ENCODE data around the gene XRCC1.

DNA sequence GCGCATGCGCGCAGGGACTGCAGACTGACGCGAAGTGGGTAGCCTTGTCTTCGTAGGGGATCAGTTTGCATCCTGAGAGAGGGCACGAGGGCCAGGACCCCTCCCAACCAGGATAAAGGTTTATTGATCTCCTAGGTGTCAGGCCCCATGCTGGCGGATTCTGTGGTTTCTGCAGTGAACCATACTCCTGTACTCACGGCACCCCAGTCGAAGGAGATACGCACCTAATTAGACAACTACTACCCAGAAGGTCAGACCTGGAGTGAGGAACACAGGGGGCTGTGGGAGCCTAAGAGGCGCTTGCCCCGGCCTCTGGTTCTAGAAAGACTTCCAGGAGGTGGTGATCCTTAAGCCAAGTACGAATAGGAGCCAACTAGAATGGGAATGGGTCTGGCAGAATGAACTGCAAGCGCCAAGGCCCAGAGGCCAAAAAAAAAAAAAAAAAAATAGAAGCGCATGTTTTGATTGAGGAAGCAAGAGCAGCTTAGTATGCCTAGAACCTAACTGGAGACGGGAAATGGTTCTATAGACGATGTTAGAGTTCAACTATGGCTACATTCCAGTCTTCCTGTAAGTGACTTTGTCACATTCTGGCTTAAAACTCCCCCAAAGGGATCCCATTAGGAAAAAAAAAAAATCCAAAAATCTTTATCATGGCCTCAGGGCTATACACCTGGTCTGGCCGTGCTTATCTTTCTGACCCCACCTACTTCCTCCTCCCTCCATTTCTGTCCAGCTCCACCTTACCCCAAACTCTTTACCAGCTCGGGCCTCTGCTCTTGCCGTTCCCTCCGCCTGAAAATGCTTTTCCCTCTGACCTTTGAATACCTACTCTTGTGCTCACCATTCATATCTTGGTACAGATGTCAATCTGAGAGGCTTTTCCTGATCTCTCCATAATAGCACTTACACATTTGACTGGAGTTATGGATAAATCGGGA, 45.0 kb upstream of the XRCC1 start:
- TF ChIP-seq EZH2 (IDR thresholded peaks at IDR 0.05; ENCODE audit: low read depth, unreplicated experiment) (no peak), EZH2phosphoT487 (IDR thresholded peaks at IDR 0.05; ENCODE audit: unreplicated experiment) (no peak), ZNF331 (CRISPR knock-in tag; IDR thresholded peaks at IDR 0.05; ENCODE audit: low read depth) (no peak), JUNB (IDR thresholded peaks at IDR 0.05; ENCODE audit: unreplicated experiment) (no peak), CREB1 (CRISPR knock-in tag; IDR thresholded peaks at IDR 0.05; ENCODE audit: low read depth) (no peak), POLR2AphosphoS5 (IDR thresholded peaks at IDR 0.05; ENCODE audit: low read depth) (no peak), NANOG (IDR thresholded peaks at IDR 0.05; ENCODE audit: borderline replicate concordance) (no peak), STAT1 (IDR thresholded peaks at IDR 0.05; ENCODE audit: unreplicated experiment) (no peak)
- TF ChIP-seq, protein P1, sequence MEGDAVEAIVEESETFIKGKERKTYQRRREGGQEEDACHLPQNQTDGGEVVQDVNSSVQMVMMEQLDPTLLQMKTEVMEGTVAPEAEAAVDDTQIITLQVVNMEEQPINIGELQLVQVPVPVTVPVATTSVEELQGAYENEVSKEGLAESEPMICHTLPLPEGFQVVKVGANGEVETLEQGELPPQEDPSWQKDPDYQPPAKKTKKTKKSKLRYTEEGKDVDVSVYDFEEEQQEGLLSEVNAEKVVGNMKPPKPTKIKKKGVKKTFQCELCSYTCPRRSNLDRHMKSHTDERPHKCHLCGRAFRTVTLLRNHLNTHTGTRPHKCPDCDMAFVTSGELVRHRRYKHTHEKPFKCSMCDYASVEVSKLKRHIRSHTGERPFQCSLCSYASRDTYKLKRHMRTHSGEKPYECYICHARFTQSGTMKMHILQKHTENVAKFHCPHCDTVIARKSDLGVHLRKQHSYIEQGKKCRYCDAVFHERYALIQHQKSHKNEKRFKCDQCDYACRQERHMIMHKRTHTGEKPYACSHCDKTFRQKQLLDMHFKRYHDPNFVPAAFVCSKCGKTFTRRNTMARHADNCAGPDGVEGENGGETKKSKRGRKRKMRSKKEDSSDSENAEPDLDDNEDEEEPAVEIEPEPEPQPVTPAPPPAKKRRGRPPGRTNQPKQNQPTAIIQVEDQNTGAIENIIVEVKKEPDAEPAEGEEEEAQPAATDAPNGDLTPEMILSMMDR (conservative IDR thresholded peaks at IDR 0.05; ENCODE audit: low read depth in 2 of 2), result no peak
- TF ChIP-seq, protein P2, sequence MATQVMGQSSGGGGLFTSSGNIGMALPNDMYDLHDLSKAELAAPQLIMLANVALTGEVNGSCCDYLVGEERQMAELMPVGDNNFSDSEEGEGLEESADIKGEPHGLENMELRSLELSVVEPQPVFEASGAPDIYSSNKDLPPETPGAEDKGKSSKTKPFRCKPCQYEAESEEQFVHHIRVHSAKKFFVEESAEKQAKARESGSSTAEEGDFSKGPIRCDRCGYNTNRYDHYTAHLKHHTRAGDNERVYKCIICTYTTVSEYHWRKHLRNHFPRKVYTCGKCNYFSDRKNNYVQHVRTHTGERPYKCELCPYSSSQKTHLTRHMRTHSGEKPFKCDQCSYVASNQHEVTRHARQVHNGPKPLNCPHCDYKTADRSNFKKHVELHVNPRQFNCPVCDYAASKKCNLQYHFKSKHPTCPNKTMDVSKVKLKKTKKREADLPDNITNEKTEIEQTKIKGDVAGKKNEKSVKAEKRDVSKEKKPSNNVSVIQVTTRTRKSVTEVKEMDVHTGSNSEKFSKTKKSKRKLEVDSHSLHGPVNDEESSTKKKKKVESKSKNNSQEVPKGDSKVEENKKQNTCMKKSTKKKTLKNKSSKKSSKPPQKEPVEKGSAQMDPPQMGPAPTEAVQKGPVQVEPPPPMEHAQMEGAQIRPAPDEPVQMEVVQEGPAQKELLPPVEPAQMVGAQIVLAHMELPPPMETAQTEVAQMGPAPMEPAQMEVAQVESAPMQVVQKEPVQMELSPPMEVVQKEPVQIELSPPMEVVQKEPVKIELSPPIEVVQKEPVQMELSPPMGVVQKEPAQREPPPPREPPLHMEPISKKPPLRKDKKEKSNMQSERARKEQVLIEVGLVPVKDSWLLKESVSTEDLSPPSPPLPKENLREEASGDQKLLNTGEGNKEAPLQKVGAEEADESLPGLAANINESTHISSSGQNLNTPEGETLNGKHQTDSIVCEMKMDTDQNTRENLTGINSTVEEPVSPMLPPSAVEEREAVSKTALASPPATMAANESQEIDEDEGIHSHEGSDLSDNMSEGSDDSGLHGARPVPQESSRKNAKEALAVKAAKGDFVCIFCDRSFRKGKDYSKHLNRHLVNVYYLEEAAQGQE (IDR thresholded peaks at IDR 0.05; ENCODE audit: unreplicated experiment), result no peak
